Activated T-cell treated with anti-CD3 and anti-CD28 coated beads for 4 hours (primary cell): ENCODE data around the gene CDC42EP2.

Experiments used
- DNase-seq: peaks from one replicate; pipeline ENCODE4 v3.0.0-alpha.2; 2020

The CDC42EP2 gene

DNA sequence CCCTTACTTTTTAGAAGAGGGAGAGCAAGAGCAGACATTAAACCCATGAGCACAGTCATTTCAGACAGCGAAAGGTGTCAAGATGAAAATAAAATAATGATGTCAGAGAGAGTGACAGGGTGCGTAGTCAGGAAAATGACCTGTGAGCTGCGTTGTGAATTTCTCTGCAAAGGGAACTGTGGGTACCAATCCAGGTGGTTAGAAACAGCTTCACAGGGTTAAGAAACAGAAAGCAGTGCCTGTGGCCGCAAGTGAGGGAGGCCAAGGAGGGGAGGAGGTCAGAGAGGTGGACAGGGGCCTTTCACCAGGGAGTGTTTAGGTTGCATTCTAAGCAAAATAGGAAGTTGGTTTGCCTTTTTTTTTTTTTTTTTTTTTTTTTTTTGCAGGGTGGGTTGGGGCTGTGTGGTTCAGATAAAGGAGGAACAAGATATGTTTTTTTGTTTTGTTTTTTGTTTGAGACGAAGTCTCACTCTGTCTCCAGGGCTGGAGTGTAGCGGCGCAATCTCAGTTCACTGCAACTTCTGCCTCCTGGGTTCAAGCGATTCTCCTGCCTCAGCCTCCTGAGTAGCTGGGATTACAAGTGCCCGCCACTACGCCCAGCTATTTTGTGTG is 47.8 kb downstream of the CDC42EP2 start:
- no peak for DNase-seq

DNA sequence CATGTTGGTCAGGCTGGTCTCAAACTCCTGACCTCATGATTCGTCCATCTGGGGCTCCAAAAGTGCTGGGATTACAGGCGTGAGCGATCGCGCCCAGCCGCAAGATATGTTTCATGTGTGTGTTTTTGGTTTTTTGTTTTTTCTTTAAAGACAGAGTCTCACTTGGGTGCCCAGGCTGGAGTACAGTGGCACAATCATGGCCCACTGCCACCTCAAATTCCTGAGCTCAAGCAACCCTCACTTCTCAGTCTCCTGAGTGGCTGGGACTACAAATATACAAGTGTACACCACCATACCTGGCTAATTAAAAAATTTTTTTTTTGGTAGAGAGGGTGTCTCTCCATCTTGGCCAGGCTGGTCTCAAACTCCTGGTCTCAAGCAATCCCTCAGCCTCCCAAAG is 48.3 kb downstream of the CDC42EP2 start:
- DNase-seq: no peak

DNA sequence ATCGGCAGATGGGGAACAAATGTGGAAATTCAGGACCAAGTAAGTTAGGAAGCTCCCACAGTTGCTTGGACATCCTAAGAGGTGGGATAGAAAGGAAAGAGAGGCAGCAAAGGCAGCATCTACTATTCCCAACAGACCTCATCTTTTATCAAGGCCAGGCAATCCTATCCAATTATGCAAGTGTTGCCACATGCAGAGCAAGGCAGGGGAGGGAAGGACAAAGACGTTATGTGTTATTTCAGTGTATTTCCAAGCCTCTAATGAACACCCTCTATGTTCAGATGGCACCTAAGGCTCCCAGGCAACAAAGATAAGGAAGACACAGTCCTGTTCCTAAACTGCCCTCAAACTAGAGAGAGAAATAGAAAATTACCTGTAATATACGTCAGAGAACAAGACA is 49.1 kb downstream of the CDC42EP2 start:
- DNase-seq: no peak

DNA sequence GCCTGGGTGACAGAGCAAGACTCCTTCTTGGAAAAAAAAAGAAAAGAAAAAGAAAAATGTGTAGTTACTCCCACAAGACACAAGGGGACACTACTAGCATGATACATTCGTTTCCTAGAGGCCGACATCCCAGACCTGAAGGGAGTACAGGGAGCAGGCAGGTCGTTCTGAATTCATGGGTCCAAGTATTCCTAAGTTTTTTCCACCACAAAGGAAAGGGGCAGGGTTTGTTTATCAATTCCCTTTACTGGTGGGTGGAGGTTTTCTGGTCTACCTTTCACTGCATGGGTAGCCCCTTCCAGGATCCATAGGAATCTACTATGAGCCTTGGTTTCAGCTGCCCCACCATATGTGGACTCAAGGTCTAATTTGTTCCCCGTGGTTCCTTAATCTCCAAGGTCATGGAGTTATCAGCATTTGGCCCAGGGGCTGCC is 51.7 kb downstream of the CDC42EP2 start:
- no peak for DNase-seq

DNA sequence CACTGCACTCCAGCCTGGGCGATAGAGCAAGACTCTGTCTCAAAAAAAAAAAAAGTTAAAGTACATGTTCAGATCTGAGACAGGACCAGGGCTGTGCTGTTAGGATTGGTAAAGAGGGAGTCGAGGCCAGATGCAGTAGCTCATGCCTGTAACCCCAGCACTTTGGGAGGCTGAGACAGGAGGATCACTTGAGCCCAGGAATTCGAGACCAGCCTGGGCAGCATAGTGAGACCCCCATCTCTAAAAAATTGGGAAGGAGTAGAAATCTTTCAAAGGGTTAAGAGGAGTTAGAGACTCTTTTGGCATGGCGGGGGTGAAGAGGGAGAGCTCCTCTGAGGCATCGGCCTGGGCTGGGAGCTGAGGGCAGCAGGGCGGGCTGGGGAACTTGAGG is 56.0 kb downstream of the CDC42EP2 start:
- DNase-seq: no peak
